Stimulated activated CD8-positive, alpha-beta memory T cell treated with anti-CD3 and anti-CD28 coated beads, Interleukin-15, amount 100 ng/mL, for 24 hours (primary cell): ENCODE data around the gene AKIRIN2.

Experiments used
- DNase-seq: peaks from one replicate; pipeline ENCODE4 v3.0.0-alpha.2; 2020; ENCODE audit warnings: low read depth

AKIRIN2 gene

DNA sequence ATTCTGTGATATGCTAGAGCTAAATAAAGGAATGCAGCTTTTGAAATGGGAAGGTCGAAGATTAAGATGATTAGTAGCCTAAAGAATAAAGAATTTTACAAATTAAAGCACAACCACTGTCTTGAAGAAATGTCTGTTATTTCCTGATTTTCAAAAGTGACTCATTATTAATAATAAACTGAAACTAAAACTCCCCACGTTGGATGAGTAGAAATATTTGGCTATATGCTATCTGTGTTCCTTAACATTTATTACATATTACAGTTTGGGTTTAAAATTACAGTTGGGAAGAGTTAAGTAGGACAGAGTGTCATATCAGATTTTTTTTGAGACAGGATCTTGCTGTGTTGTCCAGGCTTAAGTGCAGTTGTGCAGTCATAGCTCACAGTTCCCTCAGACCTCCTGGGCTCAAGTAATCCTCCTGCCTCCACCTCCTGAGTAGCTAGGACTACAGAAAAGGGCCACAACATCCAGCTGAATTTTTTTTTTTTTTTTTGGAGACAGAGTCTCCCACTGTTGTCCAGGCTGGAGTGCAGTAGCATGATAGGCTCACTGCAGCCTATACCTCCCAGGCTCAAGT is 47.1 kb downstream of the AKIRIN2 start:
- DNase-seq = no peak

- DNase-seq = no peak
Measured at GRCh38 chr6:87654122-87654521, 47.9 kb downstream of the AKIRIN2 start.

GRCh38 chr6:87653074-87653962 is 48.7 kb downstream of the AKIRIN2 start:
- DNase-seq = no peak

DNA sequence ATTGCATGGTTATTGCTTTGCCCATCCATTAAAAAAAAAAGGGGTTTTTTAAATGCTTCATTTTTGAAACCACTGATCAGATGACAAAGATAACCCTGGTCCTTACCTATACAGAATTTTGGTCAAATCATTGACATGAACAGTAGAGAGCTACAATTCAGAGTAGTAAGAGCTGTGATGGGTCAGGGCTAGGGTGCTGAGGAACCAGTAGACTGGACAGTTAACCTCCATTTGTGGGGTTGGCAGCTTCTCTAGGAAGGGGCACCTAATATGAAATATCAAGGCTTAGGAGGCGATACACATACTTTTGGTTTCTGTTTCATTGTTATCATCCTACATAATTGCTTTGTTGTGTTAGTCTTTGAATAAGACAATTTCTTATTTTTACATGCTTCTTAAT is 57.0 kb downstream of the AKIRIN2 start:
- no peak for DNase-seq

- DNase-seq = no peak
Measured at GRCh38 chr6:87641065-87641692, 60.9 kb downstream of the AKIRIN2 start.

GRCh38 chr6:87639373-87639772 is 62.7 kb downstream of the AKIRIN2 start:
- DNase-seq = no peak

DNA sequence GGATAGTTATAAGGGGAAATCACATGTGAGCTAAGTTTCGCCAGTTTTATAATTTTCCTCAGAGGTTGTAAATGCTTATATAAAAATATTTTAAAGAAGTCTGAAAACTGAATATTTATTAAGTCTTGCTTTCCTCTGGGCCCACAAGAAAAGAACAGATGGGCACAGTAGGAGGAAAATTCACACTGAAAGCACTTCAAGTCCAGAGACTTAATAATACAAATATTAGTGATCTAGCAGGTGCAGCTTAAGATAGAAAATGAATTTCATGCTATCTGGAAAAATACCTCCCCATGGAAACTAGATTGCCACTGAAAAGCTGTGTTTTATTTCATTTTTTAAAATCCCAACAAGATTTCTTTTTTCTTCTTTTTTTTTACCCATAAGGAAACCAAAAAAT is 64.9 kb downstream of the AKIRIN2 start:
- DNase-seq = no peak

DNA sequence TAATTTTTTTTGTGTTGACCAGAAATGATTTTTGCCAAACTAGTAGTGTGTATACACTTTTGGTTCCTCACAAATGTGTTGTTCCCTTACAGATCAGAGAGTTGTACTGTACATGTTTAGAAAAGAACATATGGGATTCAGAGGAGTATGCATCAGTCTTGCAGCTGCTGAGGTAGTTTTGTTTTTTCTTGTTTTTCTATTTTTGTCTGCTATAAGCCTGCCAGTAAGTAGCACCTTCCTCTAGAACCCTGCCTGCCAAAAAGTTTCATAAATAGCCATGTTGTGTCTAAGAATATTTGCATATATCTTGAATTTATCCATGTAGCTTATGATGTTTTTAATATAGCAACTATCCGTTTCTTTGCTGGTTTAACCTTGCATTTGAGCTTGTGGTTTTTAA is 65.7 kb downstream of the AKIRIN2 start:
- no peak for DNase-seq

DNA sequence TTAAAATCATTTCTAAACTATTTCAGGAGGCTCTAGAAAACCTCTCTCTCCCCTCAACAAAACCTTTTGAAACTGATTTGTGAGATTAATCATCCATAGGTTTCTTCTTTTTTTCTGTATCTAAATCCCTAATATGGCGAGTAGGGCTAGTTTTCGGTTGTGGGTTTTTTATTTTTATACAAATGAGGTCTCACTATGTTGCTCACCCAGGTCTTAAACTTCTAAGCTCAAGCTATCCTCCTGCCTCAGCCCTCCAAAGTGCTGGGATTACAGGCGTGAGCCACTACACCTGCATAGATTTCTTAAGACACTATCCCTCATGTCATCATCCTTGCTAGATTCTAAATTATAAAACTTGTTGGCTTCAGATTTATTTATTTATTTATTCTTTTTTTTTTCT is 68.2 kb downstream of the AKIRIN2 start:
- DNase-seq = no peak

DNA sequence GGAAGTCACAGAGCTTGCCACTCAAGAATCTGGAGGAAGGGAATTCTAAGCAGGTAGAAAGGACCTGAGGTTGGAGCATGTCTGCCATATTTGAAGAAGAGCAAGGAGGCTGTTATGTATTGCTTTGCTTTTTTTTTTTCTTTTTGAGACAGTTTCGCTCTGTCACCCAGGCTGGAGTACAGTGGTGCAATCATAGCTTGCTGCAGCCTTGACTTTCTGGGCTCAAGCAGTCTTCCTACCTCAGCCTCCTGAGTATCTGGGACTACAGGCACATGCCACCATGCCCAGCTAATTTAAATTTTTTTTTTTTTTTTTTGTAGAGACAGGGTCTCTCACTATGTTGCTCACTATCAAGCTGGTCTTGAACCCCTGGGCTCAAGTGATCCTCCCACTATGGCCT is 71.3 kb downstream of the AKIRIN2 start:
- no peak for DNase-seq

- no peak for DNase-seq
Measured at GRCh38 chr6:87628881-87629280, 73.2 kb downstream of the AKIRIN2 start.

- no peak for DNase-seq
Measured at GRCh38 chr6:87628424-87628823, 73.6 kb downstream of the AKIRIN2 start.
